Kidney (tissue), 14 donors: ENCODE results near the gene PCSK5. TPM values are rescaled to one million over a fixed set of nuclear protein-coding genes. Genes with fewer than 3 reads are reported as not detected.
A peak's percentile ranks its signal among the peaks of the same experiment; 100 is the strongest.

Experiments used
- DNase-seq, 5 donors: peaks; one replicate each; pipeline ENCODE4 v3.0.0-alpha.2; 2013 to 2020
- FAIRE-seq: peaks from 2 replicates; lab custom pipeline; 2012; peaks lifted over from hg19 to GRCh38; lab: Jason Lieb, UNC
- H3K27ac ChIP-seq, 2 donors: one replicate each; pipeline ENCODE4 v1.7.0; 2013; ENCODE audit warnings: low read depth in 2 of 2, low read length in 2 of 2, inconsistent platforms in 1 of 2
- H3K27me3 ChIP-seq: one replicate; pipeline ENCODE4 v1.7.1; 2013; ENCODE audit warnings: low read length, inconsistent platforms; ENCODE audit not compliant: control insufficient read depth, insufficient read depth
- H3K36me3 ChIP-seq, 3 donors: one replicate each; pipeline versions ENCODE4 v1.7.0 to v1.7.1; 2013; ENCODE audit warnings: low read length in 3 of 3, control low read depth in 1 of 3, inconsistent platforms in 1 of 3; ENCODE audit not compliant: insufficient read depth in 3 of 3, control insufficient read depth in 2 of 3
- H3K4me1 ChIP-seq, 3 donors: one replicate each; pipeline versions ENCODE4 v1.7.0 to v1.7.1; 2013; ENCODE audit warnings: low read length in 3 of 3, inconsistent platforms in 1 of 3, low read depth in 1 of 3; ENCODE audit not compliant: control insufficient read depth in 2 of 3, insufficient read depth in 2 of 3
- H3K4me3 ChIP-seq, 3 donors: one replicate each; pipeline versions ENCODE4 v1.7.0 to v1.8.1; 2013; ENCODE audit warnings: low read length in 3 of 3, control low read depth in 1 of 3, inconsistent platforms in 1 of 3
- H3K9ac ChIP-seq, 3 donors: one replicate each; pipeline versions ENCODE4 v1.7.0 to v1.7.1; 2013; ENCODE audit warnings: low read length in 3 of 3, control low read depth in 1 of 3, inconsistent platforms in 1 of 3
- H3K9me3 ChIP-seq, 3 donors: one replicate each; pipeline versions ENCODE4 v1.7.0 to v1.7.1; 2013; ENCODE audit warnings: low read length in 3 of 3, control low read depth in 1 of 3, inconsistent platforms in 1 of 3; ENCODE audit not compliant: control insufficient read depth in 2 of 3, insufficient read depth in 1 of 3
- CTCF ChIP-seq: IDR thresholded peaks from 3 replicates; pipeline ENCODE4 v1.5.1; 2012; ENCODE audit warnings: mild to moderate bottlenecking, moderate library complexity, borderline replicate concordance; ENCODE audit not compliant: insufficient read depth; ENCODE audit errors: extremely low read depth
- intact Hi-C: fragments of 100-400 bp; cut with DNase I; formaldehyde crosslinking; loops from one replicate; pipeline ENCODE4 v1.11.1; 2022
- polyA plus RNA-seq: library from polyadenylated mRNA; stranded (reverse); fragments of 350-450 nt; fragmentation: Illumina TruSeq; extraction: RNeasy Lipid Tissue Mini Kit (QIAGEN cat#74804); gene quantifications from one replicate; pipeline ENCODE4 v1.2.3, GENCODE V29; 2014; ENCODE audit warnings: low read depth, low replicate concordance; ENCODE audit not compliant: insufficient read depth
- total RNA-seq: library from RNA; stranded (reverse); fragmentation: NEBNext Ultra II Directional; extraction: Animal tissue kit (Norgen Biotek cat#: 25700); gene quantifications from one replicate; pipeline ENCODE4 v1.2.1, GENCODE V29; 2021
- donor health status: control.
- donor health status: control.
- donor health status: control.
- donor health status: control.
- donor health status: control.
- donor health status: DM: yes; HTN: yes; CAD: no.
- donor health status: Normal renal cell carcinoma (clear cell type).

PCSK5 gene
- total and polyA plus RNA-seq, 2 donors from 2014 or later: 1.6 to 14.7 TPM

- no peaks in the 10 kb centered on the region for H3K4me1 ChIP-seq
- DNase-seq (peak in 3 of 5 donors; percentile 33 to 56 (median 54)), FAIRE-seq (no peak)
- intact Hi-C loops: no loop called here
- TF ChIP-seq CTCF: no peak
- no peaks in the 10 kb centered on the region for H3K9me3 ChIP-seq
- no peak overlapping the region for H3K27ac ChIP-seq
- H3K27me3 ChIP-seq: no peaks in the 10 kb centered on the region
- H3K9ac ChIP-seq: no peak overlapping the region
- no peaks in the 10 kb centered on the region for H3K36me3 ChIP-seq
- no peak overlapping the region for H3K4me3 ChIP-seq
Measured at GRCh38 chr9:76218886-76219445, 328.5 kb downstream of the PCSK5 start.

- Histone ChIP-seq H3K4me1 (no peaks in the 10 kb centered on the region), H3K9me3 (no peaks in the 10 kb centered on the region), H3K4me3 (no peak overlapping the region), H3K27me3 (no peaks in the 10 kb centered on the region), H3K9ac (no peak overlapping the region), H3K27ac (no peak overlapping the region), H3K36me3 (no peaks in the 10 kb centered on the region)
- FAIRE-seq (no peak), DNase-seq (no peak)
- intact Hi-C loops: no loop called here
- TF ChIP-seq CTCF: no peak
Measured at GRCh38 chr9:76219560-76220151, 329.2 kb downstream of the PCSK5 start.

- no peak for TF ChIP-seq CTCF
- DNase-seq (no peak), FAIRE-seq (no peak)
- no peak overlapping the region for H3K4me3 ChIP-seq
- H3K9ac ChIP-seq: no peak overlapping the region
- H3K9me3 ChIP-seq: no peaks in the 10 kb centered on the region
- no peak overlapping the region for H3K27ac ChIP-seq
- H3K36me3 ChIP-seq: no peaks in the 10 kb centered on the region
- no peaks in the 10 kb centered on the region for H3K4me1 ChIP-seq
- no peaks in the 10 kb centered on the region for H3K27me3 ChIP-seq
- intact Hi-C loops: no loop called here
Measured at GRCh38 chr9:76221423-76221822, 330.9 kb downstream of the PCSK5 start.
